PC-3 (cell line): ENCODE data around the gene IMPA2. TPM values are rescaled to one million over a fixed set of nuclear protein-coding genes. Genes with fewer than 3 reads are reported as not detected.
A peak's percentile ranks its signal among the peaks of the same experiment; 100 is the strongest.

ENCODE experiments used
- ATAC-seq: fragments of 200-7000 bp; cut with Tn5 transposase; 2 replicates; pipeline ENCODE4 v1.9.1; 2020; ENCODE audit warnings: mild to moderate bottlenecking, moderate library complexity
- BruUV-seq: library from RNA; stranded (reverse); fragments of 400-500 nt; replicated peaks from 2 replicates; lab custom pipeline; 2021; lab: Mats Ljungman, UMichigan
- CTCF ChIA-PET: fragments of 300-600 bp; sonication (Branson Sonifier 250); formaldehyde crosslinking; loops from one replicate; lab custom pipeline; 2022; ENCODE audit warnings: antibody characterized with exemption; lab: Charles Lee
- POLR2A ChIA-PET: fragments of 300-600 bp; sonication (Branson Sonifier 250); formaldehyde crosslinking; loops from one replicate; lab custom pipeline; 2022; ENCODE audit warnings: antibody characterized with exemption; ENCODE audit not compliant: unreplicated experiment; lab: Charles Lee
- DNase-seq: peaks from one replicate; pipeline ENCODE4 v3.0.0-alpha.2; 2015
- H2AFZ ChIP-seq: fragments of 300-600 bp; sonication (generic); 2 replicates; pipeline ENCODE4 v1.6.0; 2016; ENCODE audit warnings: antibody characterized with exemption, low read length
- H3F3A ChIP-seq: fragments of 300-600 bp; sonication (generic); one replicate; pipeline ENCODE4 v1.6.0; 2017; ENCODE audit warnings: antibody characterized with exemption, low read length, control low read depth, mild to moderate bottlenecking; ENCODE audit not compliant: unreplicated experiment
- H3K27ac ChIP-seq: fragments of 300-600 bp; sonication (generic); 2 replicates; pipeline ENCODE4 v1.5.1; 2016; ENCODE audit warnings: mild to moderate bottlenecking, low read length
- H3K27me3 ChIP-seq: fragments of 300-600 bp; sonication (generic); 2 replicates; pipeline ENCODE4 v1.6.1; 2016; ENCODE audit warnings: low read length, mixed read lengths
- H3K36me3 ChIP-seq: fragments of 300-600 bp; sonication (generic); 2 replicates; pipeline ENCODE4 v1.6.1; 2016; ENCODE audit warnings: low read depth, mixed run types, low read length, mixed read lengths
- H3K4me1 ChIP-seq: fragments of 300-600 bp; sonication (generic); 2 replicates; pipeline ENCODE4 v1.5.1; 2016; ENCODE audit warnings: low read length; ENCODE audit not compliant: insufficient read depth
- H3K4me2 ChIP-seq: fragments of 300-600 bp; sonication (generic); 2 replicates; pipeline ENCODE4 v1.6.0; 2016; ENCODE audit warnings: low read length
- H3K4me3 ChIP-seq: fragments of 300-600 bp; sonication (generic); 2 replicates; pipeline ENCODE4 v1.5.1; 2016; ENCODE audit warnings: mild to moderate bottlenecking, low read length, mixed read lengths
- H3K79me2 ChIP-seq: fragments of 300-600 bp; sonication (generic); 2 replicates; pipeline ENCODE4 v1.6.1; 2017; ENCODE audit warnings: low read length, mixed read lengths
- H3K9ac ChIP-seq: fragments of 300-600 bp; sonication (generic); 2 replicates; pipeline ENCODE4 v1.6.0; 2016; ENCODE audit warnings: mild to moderate bottlenecking, low read length
- H3K9me2 ChIP-seq: fragments of 300-600 bp; sonication (generic); replicated peaks from 2 replicates; pipeline ENCODE4 v1.6.1; 2016; ENCODE audit warnings: mixed run types, low read length, mixed read lengths
- H3K9me3 ChIP-seq: fragments of 300-600 bp; sonication (generic); 2 replicates; pipeline ENCODE4 v1.6.1; 2016; ENCODE audit warnings: low read length, mixed read lengths
- H4K20me1 ChIP-seq: fragments of 300-600 bp; sonication (generic); 2 replicates; pipeline ENCODE4 v1.6.1; 2016; ENCODE audit warnings: low read length, mixed read lengths
- EZH2 ChIP-seq: fragments of 300-600 bp; sonication (generic); IDR thresholded peaks from one replicate; pipeline ENCODE4 v1.6.1; 2017; ENCODE audit warnings: antibody characterized with exemption, mild to moderate bottlenecking, low read length; ENCODE audit not compliant: unreplicated experiment
- EZH2phosphoT487 ChIP-seq: fragments of 300-600 bp; sonication (generic); IDR thresholded peaks from 2 replicates; pipeline ENCODE4 v1.6.1; 2018; ENCODE audit warnings: mild to moderate bottlenecking, antibody characterized with exemption, low read length, borderline replicate concordance
- intact Hi-C: fragments of 100-400 bp; cut with micrococcal nuclease; formaldehyde crosslinking; loops from 2 replicates; pipeline ENCODE4 v1.9.0; 2023
- total RNA-seq: library from RNA; depleted of rRNA; stranded (reverse); fragments of >200 nt; gene quantifications from 2 replicates; pipeline ENCODE4 v1.2.3, GENCODE V29; 2014
- TF ChIP-seq, protein P1 (sequence below): fragments of 300-600 bp; sonication (generic); conservative IDR thresholded peaks from 2 replicates; pipeline ENCODE4 v1.5.1; 2017; ENCODE audit warnings: antibody characterized with exemption, low read depth, mild to moderate bottlenecking, low read length

The IMPA2 gene
- total RNA-seq, 1 experiment from 2014 or later, result 38.2 TPM

- Histone ChIP-seq H3K9ac (no peak overlapping the region), H3K36me3 (no peaks in the 10 kb centered on the region; the same call in 1 of the 2 replicates), H3K27me3 (no peaks in the 10 kb centered on the region), H2AFZ (no peak overlapping the region), H3K9me2 (no peaks in the 10 kb centered on the region), H3K4me3 (no peak overlapping the region), H3K79me2 (no peaks in the 10 kb centered on the region), H3K4me1 (peaks cover 19% of the 10 kb centered on the region), H3K9me3 (no peaks in the 10 kb centered on the region), H3F3A (no peaks in the 10 kb centered on the region), H3K27ac (no peak overlapping the region), H4K20me1 (no peaks in the 10 kb centered on the region), H3K4me2 (no peak overlapping the region)
- ChIA-PET CTCF (no interaction called here), POLR2A (no interaction called here)
- BruUV-seq, result no TSS peak
- TF ChIP-seq EZH2, result no peak
- TF ChIP-seq, protein P1, sequence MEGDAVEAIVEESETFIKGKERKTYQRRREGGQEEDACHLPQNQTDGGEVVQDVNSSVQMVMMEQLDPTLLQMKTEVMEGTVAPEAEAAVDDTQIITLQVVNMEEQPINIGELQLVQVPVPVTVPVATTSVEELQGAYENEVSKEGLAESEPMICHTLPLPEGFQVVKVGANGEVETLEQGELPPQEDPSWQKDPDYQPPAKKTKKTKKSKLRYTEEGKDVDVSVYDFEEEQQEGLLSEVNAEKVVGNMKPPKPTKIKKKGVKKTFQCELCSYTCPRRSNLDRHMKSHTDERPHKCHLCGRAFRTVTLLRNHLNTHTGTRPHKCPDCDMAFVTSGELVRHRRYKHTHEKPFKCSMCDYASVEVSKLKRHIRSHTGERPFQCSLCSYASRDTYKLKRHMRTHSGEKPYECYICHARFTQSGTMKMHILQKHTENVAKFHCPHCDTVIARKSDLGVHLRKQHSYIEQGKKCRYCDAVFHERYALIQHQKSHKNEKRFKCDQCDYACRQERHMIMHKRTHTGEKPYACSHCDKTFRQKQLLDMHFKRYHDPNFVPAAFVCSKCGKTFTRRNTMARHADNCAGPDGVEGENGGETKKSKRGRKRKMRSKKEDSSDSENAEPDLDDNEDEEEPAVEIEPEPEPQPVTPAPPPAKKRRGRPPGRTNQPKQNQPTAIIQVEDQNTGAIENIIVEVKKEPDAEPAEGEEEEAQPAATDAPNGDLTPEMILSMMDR, result peak; percentile 51
- ATAC-seq, result no peak
- intact Hi-C loops, result no loop called here
- DNase-seq, result no peak
Measured at GRCh38 chr18:12010187-12010802, 29.0 kb downstream of the IMPA2 start.

DNA sequence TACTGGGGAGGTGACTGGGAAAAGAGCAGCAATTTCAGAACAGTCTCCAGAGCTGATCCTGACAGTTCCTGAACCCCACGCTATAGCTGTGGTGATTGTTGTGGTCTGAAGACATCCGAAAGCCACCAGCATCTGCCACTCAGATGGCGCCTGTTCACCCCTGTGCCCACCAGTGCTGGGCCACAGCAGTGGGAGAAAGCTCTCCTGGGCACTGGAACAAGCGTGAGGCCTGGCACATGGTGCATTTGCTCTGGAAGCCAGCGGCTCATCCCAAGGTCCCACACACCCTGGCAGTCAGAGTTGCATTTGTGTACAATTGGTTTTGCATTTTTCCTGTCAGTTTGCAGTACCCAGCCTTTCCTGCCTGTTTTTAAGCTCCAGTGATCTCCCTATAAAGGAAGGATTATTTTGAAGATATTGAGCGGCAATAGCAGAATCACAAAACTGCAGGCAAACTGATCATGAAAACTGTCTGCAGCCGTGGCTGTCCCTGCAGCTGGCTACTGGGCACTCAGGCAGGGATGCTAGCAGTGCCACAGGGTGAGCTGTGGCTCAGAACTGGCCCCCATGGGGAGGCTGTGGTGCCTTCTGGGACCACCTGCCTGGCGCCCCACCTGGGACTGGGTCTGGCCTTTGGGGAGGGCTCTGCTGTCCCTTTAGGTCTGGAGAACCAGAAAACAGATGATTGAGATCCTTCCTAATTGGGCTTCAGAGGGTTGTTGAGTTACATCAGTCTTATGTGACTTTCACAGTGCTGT lies 30.1 kb downstream of the IMPA2 start:
- Histone ChIP-seq H3K9ac (no peak overlapping the region), H3K4me2 (no peak overlapping the region), H4K20me1 (no peaks in the 10 kb centered on the region), H3K79me2 (no peaks in the 10 kb centered on the region), H3K9me2 (no peaks in the 10 kb centered on the region), H3K4me3 (no peak overlapping the region), H3K27ac (no peak overlapping the region), H3F3A (no peaks in the 10 kb centered on the region), H2AFZ (no peak overlapping the region), H3K27me3 (no peaks in the 10 kb centered on the region), H3K9me3 (no peaks in the 10 kb centered on the region), H3K4me1 (peaks cover 9% of the 10 kb centered on the region), H3K36me3 (no peaks in the 10 kb centered on the region; the same call in 1 of the 2 replicates)
- ATAC-seq, result no peak
- no peak for TF ChIP-seq EZH2
- TF ChIP-seq EZH2phosphoT487, result no peak
- TF ChIP-seq, protein P1, result no peak
- CTCF ChIA-PET, result no interaction called here
- DNase-seq, result no peak
- intact Hi-C loops, result no loop called here
- no TSS peak for BruUV-seq
- POLR2A ChIA-PET, result no interaction called here
